Liver (tissue), 9 donors: ENCODE results near the gene JAKMIP1. TPM values are rescaled to one million over a fixed set of nuclear protein-coding genes. Genes with fewer than 3 reads are reported as not detected.

Source experiments
- DNase-seq: peaks from one replicate; pipeline ENCODE4 v3.0.0-alpha.2; 2017; ENCODE audit warnings: low spot score
- H3K27ac ChIP-seq, 2 donors: one replicate each; pipeline ENCODE4 v1.7.0; 2013; ENCODE audit warnings: inconsistent platforms in 2 of 2, low read length in 2 of 2, control low read depth in 1 of 2, low read depth in 1 of 2, mild to moderate bottlenecking in 1 of 2
- H3K27me3 ChIP-seq, 4 donors: one replicate each; pipeline versions ENCODE4 v1.6.1 to v1.7.0; 2013; ENCODE audit warnings: low read length in 3 of 4, inconsistent platforms in 1 of 4, mild to moderate bottlenecking in 1 of 4, moderate library complexity in 1 of 4; ENCODE audit not compliant: control insufficient read depth in 4 of 4, insufficient read depth in 4 of 4
- H3K36me3 ChIP-seq, 4 donors: one replicate each; pipeline versions ENCODE4 v1.6.1 to v1.7.0; 2013; ENCODE audit warnings: low read length in 3 of 4, mild to moderate bottlenecking in 3 of 4, low read depth in 1 of 4, moderate library complexity in 1 of 4; ENCODE audit not compliant: control insufficient read depth in 4 of 4, insufficient read depth in 3 of 4
- H3K4me1 ChIP-seq, 4 donors: one replicate each; pipeline versions ENCODE4 v1.6.1 to v1.7.0; 2013; ENCODE audit warnings: low read length in 3 of 4, mild to moderate bottlenecking in 3 of 4, moderate library complexity in 1 of 4; ENCODE audit not compliant: control insufficient read depth in 4 of 4, insufficient read depth in 4 of 4
- H3K4me3 ChIP-seq, 3 donors: one replicate each; pipeline versions ENCODE4 v1.6.1 to v1.7.0; 2013; ENCODE audit warnings: low read length in 3 of 3, control low read depth in 1 of 3, low read depth in 1 of 3, mild to moderate bottlenecking in 1 of 3
- H3K9ac ChIP-seq, 2 donors: one replicate each; pipeline ENCODE4 v1.7.0; 2013; ENCODE audit warnings: low read length in 2 of 2, mild to moderate bottlenecking in 2 of 2, moderate library complexity in 2 of 2, control low read depth in 1 of 2, low read depth in 1 of 2
- H3K9me3 ChIP-seq, 4 donors: one replicate each; pipeline versions ENCODE4 v1.6.1 to v1.7.0; 2013; ENCODE audit warnings: low read length in 3 of 4; ENCODE audit not compliant: control insufficient read depth in 4 of 4
- ATF3 ChIP-seq: IDR thresholded peaks from 2 replicates; pipeline ENCODE4 v1.6.1; 2016; ENCODE audit warnings: antibody characterized with exemption
- CTCF ChIP-seq: fragments of 150-350 bp; IDR thresholded peaks from 2 replicates; pipeline ENCODE4 v1.5.1; 2017; ENCODE audit warnings: improper control_type of control experiment, low read depth, low read length; ENCODE audit not compliant: missing input control
- EGR1 ChIP-seq, 2 donors: IDR thresholded peaks; 2 replicates each; pipeline ENCODE4 v1.6.1; 2016 to 2018; ENCODE audit warnings: antibody characterized with exemption in 2 of 2, low read depth in 2 of 2
- FOXA1 ChIP-seq: IDR thresholded peaks from 2 replicates; pipeline ENCODE4 v1.6.1; 2016; ENCODE audit warnings: antibody characterized with exemption
- FOXA2 ChIP-seq: IDR thresholded peaks from 2 replicates; pipeline ENCODE4 v1.6.1; 2016; ENCODE audit warnings: antibody characterized with exemption
- HNF4A ChIP-seq, 2 donors: conservative IDR thresholded peaks; 2 replicates each; pipeline ENCODE4 v1.6.1; 2016; ENCODE audit warnings: antibody characterized with exemption in 2 of 2, mild to moderate bottlenecking in 2 of 2
- HNF4G ChIP-seq: IDR thresholded peaks from 2 replicates; pipeline ENCODE4 v1.6.1; 2016; ENCODE audit warnings: antibody characterized with exemption
- JUND ChIP-seq, 2 donors: IDR thresholded peaks; 2 replicates each; pipeline ENCODE4 v1.6.1; 2016; ENCODE audit warnings: antibody characterized with exemption in 2 of 2
- MAX ChIP-seq: IDR thresholded peaks from 2 replicates; pipeline ENCODE4 v1.6.1; 2016; ENCODE audit warnings: antibody characterized with exemption
- RAD21 ChIP-seq, 2 donors: IDR thresholded peaks; 2 replicates each; pipeline ENCODE4 v1.6.1; 2016; ENCODE audit warnings: antibody characterized with exemption in 2 of 2, mild to moderate bottlenecking in 2 of 2
- REST ChIP-seq: IDR thresholded peaks from 2 replicates; pipeline ENCODE4 v1.6.1; 2016; ENCODE audit warnings: antibody characterized with exemption, mild to moderate bottlenecking
- RXRA ChIP-seq, 2 donors: IDR thresholded peaks; 2 replicates each; pipeline ENCODE4 v1.6.1; 2017 to 2018; ENCODE audit warnings: antibody characterized with exemption in 2 of 2, mild to moderate bottlenecking in 1 of 2
- SP1 ChIP-seq: IDR thresholded peaks from 2 replicates; pipeline ENCODE4 v1.6.1; 2018; ENCODE audit warnings: antibody characterized with exemption, mild to moderate bottlenecking
- TAF1 ChIP-seq: conservative IDR thresholded peaks from 2 replicates; pipeline ENCODE4 v1.6.1; 2016; ENCODE audit warnings: antibody characterized with exemption, mild to moderate bottlenecking
- YY1 ChIP-seq: IDR thresholded peaks from 2 replicates; pipeline ENCODE4 v1.6.1; 2016; ENCODE audit warnings: antibody characterized with exemption, mild to moderate bottlenecking
- WGBS: extraction: QIAGEN DNeasy Blood & Tissue Kit; methylation state at CpG from one replicate; pipeline ENCODE4 v1.1.7; 2013; 5-methylcytosine and 5-hydroxymethylcytosine counted together
- polyA plus RNA-seq, 2 donors: library from polyadenylated mRNA; stranded (reverse) in 1 of 2; unstranded in 1 of 2; fragments of 200-250 nt in 1 of 2; fragments of >200 nt in 1 of 2; fragmentation: Nextera tagmentation in 1 of 2; extraction: Ambion mirVana in 1 of 2; gene quantifications; one replicate each; pipeline versions ENCODE4 v1.2.1 to v1.2.3, GENCODE V29; 2013 to 2015
- total RNA-seq, 2 donors: library from RNA; depleted of rRNA; stranded (reverse); fragments of >200 nt; gene quantifications; one replicate each; pipeline ENCODE4 v1.2.3, GENCODE V29; 2014
- donor health status: healthy.
- donor health status: healthy.
- donor health status: healthy.
- donor health status: healthy.
- donor health status: healthy.

The JAKMIP1 gene
- total and polyA plus RNA-seq, 4 donors = 0.08 to 0.50 TPM; not detected in 2

GRCh38 chr4:6079965-6080364, 120.4 kb downstream of the JAKMIP1 start:
- Histone ChIP-seq H3K4me1 (no peaks in the 10 kb centered on the region), H3K36me3 (no peaks in the 10 kb centered on the region), H3K4me3 (no peak overlapping the region), H3K9ac (no peak overlapping the region), H3K27me3 (no peaks in the 10 kb centered on the region), H3K9me3 (no peaks in the 10 kb centered on the region), H3K27ac (no peak overlapping the region)
- WGBS = 84% methylated on average over 12 of the region's 12 CpGs
- TF ChIP-seq CTCF = no peak
- TF ChIP-seq SP1 = no peak
- no peak for TF ChIP-seq RXRA (IDR thresholded peaks at IDR 0.05)
- TF ChIP-seq FOXA1 = no peak
- TF ChIP-seq REST = no peak
- no peak for TF ChIP-seq ATF3
- no peak for TF ChIP-seq EGR1 (IDR thresholded peaks at IDR 0.05; ENCODE audit: low read depth in 2 of 2)
- TF ChIP-seq RAD21 (IDR thresholded peaks at IDR 0.05) = no peak
- TF ChIP-seq MAX = no peak
- TF ChIP-seq TAF1 = no peak
- DNase-seq = no peak

- Histone ChIP-seq H3K27ac (no peak overlapping the region), H3K9ac (no peak overlapping the region), H3K27me3 (no peaks in the 10 kb centered on the region), H3K36me3 (no peaks in the 10 kb centered on the region), H3K4me1 (no peaks in the 10 kb centered on the region), H3K9me3 (no peaks in the 10 kb centered on the region), H3K4me3 (no peak overlapping the region)
- TF ChIP-seq YY1 (no peak), RXRA (IDR thresholded peaks at IDR 0.05) (no peak)
- 85% methylated on average over 7 of the region's 7 CpGs for WGBS
- no peak for DNase-seq
Observed at GRCh38 chr4:6078560-6078959, 121.8 kb downstream of the JAKMIP1 start.

GRCh38 chr4:6076391-6076790, 124.0 kb downstream of the JAKMIP1 start:
- H3K4me3 ChIP-seq = no peak overlapping the region
- no peak overlapping the region for H3K9ac ChIP-seq
- H3K9me3 ChIP-seq = no peaks in the 10 kb centered on the region
- H3K36me3 ChIP-seq = no peaks in the 10 kb centered on the region
- H3K27ac ChIP-seq = no peak overlapping the region
- 78% methylated on average over 1 of the region's 1 CpG for WGBS
- peaks cover 4 to 13% (median 12%) of the 10 kb centered on the region in 4 donors for H3K4me1 ChIP-seq
- DNase-seq = no peak
- H3K27me3 ChIP-seq = no peaks in the 10 kb centered on the region
- TF ChIP-seq EGR1 (IDR thresholded peaks at IDR 0.05; ENCODE audit: low read depth in 2 of 2) (no peak), HNF4G (no peak), SP1 (no peak), YY1 (no peak), MAX (no peak), FOXA2 (no peak), HNF4A (conservative IDR thresholded peaks at IDR 0.05) (no peak), JUND (IDR thresholded peaks at IDR 0.05) (no peak), RXRA (IDR thresholded peaks at IDR 0.05) (no peak), RAD21 (IDR thresholded peaks at IDR 0.05) (no peak), FOXA1 (no peak), CTCF (no peak), REST (no peak), TAF1 (no peak)
